NB4 (cell line): ENCODE measurements around the gene SUGP2.

ENCODE experiments used
- CTCF ChIP-seq: IDR thresholded peaks from one replicate; pipeline ENCODE4 v1.5.1; 2012; ENCODE audit warnings: low read depth, low read length
- MYC ChIP-seq: IDR thresholded peaks from 2 replicates; pipeline ENCODE4 v1.6.1; 2011; ENCODE audit warnings: low read depth, low read length
- POLR2A ChIP-seq: IDR thresholded peaks from 2 replicates; pipeline ENCODE4 v1.6.1; 2011; ENCODE audit warnings: mild to moderate bottlenecking; ENCODE audit not compliant: insufficient read length; ENCODE audit errors: extremely low read depth

DNA sequence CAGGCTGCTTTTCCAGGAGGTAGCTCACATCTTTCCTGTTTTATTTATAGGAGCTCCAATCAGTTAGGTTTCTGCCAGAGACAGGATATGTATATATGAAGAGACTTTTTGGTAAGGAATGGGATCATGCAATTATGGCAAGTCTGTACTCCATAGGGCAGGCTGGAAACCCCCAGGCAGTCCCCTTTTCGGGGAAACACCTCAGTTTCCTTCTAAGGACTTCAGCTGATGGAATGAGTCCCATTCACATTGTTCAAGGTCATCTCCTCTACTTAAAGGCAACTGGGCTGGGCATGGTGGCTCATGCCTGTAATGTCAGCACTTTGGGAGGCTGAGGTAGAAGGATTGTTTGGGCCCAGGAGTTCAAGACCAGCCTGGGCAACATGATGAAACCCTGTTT lies 19.6 kb upstream of the SUGP2 start:
- TF ChIP-seq CTCF, result no peak
- no peak for TF ChIP-seq MYC
- no peak for TF ChIP-seq POLR2A
